CD14-positive monocyte (primary cell): ENCODE data around the gene UNC5C. TPM values are rescaled to one million over a fixed set of nuclear protein-coding genes. Genes with fewer than 3 reads are reported as not detected.

Source experiments
- DNase-seq, 3 donors: peaks; one replicate each; pipeline ENCODE4 v3.0.0-alpha.2; 2011 to 2022
- H2AFZ ChIP-seq: 2 replicates; pipeline ENCODE4 v1.6.0; 2012; ENCODE audit warnings: mild to moderate bottlenecking, low read depth, low read length, inconsistent platforms; ENCODE audit not compliant: insufficient read depth, poor library complexity, severe bottlenecking
- H3K27ac ChIP-seq, 2 donors: 1 replicate in 1 of 2; 2 replicates in 1 of 2; pipeline ENCODE4 v1.5.1; 2012 to 2013; ENCODE audit warnings: low read length in 2 of 2, control low read depth in 1 of 2, inconsistent platforms in 1 of 2, low read depth in 1 of 2, mild to moderate bottlenecking in 1 of 2
- H3K27me3 ChIP-seq, 2 donors: one replicate each; pipeline versions ENCODE4 v1.6.0 to v1.6.1; 2011 to 2013; ENCODE audit warnings: low read length in 2 of 2; ENCODE audit not compliant: control insufficient read depth in 2 of 2, insufficient read depth in 2 of 2
- H3K36me3 ChIP-seq, 2 donors: replicated peaks in 1 of 2; 1 replicate in 1 of 2; 2 replicates in 1 of 2; pipeline versions ENCODE4 v1.5.1 to v1.6.1; 2012 to 2013; ENCODE audit warnings: low read length in 2 of 2, control low read depth in 1 of 2, inconsistent platforms in 1 of 2, mild to moderate bottlenecking in 1 of 2; ENCODE audit not compliant: insufficient read depth in 2 of 2, control insufficient read depth in 1 of 2
- H3K4me1 ChIP-seq, 2 donors: 1 replicate in 1 of 2; 2 replicates in 1 of 2; pipeline versions ENCODE4 v1.5.1 to v1.6.1; 2012 to 2013; ENCODE audit warnings: low read length in 2 of 2, control low read depth in 1 of 2, inconsistent platforms in 1 of 2, mild to moderate bottlenecking in 1 of 2, moderate library complexity in 1 of 2; ENCODE audit not compliant: insufficient read depth in 2 of 2, control insufficient read depth in 1 of 2
- H3K4me2 ChIP-seq: replicated peaks from 2 replicates; pipeline ENCODE3; 2012; ENCODE audit warnings: low read length, moderate library complexity, mild to moderate bottlenecking; ENCODE audit not compliant: poor library complexity, severe bottlenecking; ENCODE audit errors: extremely low read depth
- H3K4me3 ChIP-seq, 3 experiments: fragments of 200-600 bp in 1 of 3; sonication (generic) in 1 of 3; replicated peaks in 1 of 3; 1 replicate in 2 of 3; 2 replicates in 1 of 3; pipeline ENCODE4 v1.5.1; 2011 to 2013; ENCODE audit warnings: low read length in 3 of 3, mild to moderate bottlenecking in 3 of 3, control low read depth in 2 of 3, low read depth in 2 of 3, inconsistent platforms in 1 of 3, moderate library complexity in 1 of 3
- H3K79me2 ChIP-seq: 2 replicates; pipeline ENCODE4 v1.6.0; 2012; ENCODE audit warnings: mild to moderate bottlenecking, control low read depth, inconsistent platforms, low read length, moderate library complexity; ENCODE audit not compliant: insufficient read depth
- H3K9ac ChIP-seq: 2 replicates; pipeline ENCODE4 v1.6.0; 2017; ENCODE audit warnings: low read length, mild to moderate bottlenecking; ENCODE audit not compliant: insufficient read depth, poor library complexity, severe bottlenecking
- H3K9me3 ChIP-seq, 2 donors: replicated peaks in 1 of 2; 1 replicate in 1 of 2; 2 replicates in 1 of 2; pipeline versions ENCODE4 v1.5.1 to v1.6.1; 2012 to 2013; ENCODE audit warnings: low read length in 2 of 2, control low read depth in 1 of 2; ENCODE audit not compliant: control insufficient read depth in 1 of 2, insufficient read depth in 1 of 2
- H4K20me1 ChIP-seq: 2 replicates; pipeline ENCODE4 v1.6.0; 2012; ENCODE audit warnings: mild to moderate bottlenecking, low read length, control low read depth, moderate library complexity; ENCODE audit not compliant: insufficient read depth
- H3K27ac Mint-ChIP-seq, 7 donors: one replicate each; pipeline ENCODE4 v1.8.0; 2020; ENCODE audit warnings: mild to moderate bottlenecking in 7 of 7, mixed read lengths in 7 of 7, moderate library complexity in 6 of 7, inconsistent platforms in 2 of 7
- H3K27me3 Mint-ChIP-seq, 3 donors: one replicate each; pipeline ENCODE4 v1.8.0; 2021 to 2022; ENCODE audit warnings: low read depth in 3 of 3, mild to moderate bottlenecking in 3 of 3, mixed read lengths in 3 of 3, moderate library complexity in 3 of 3, inconsistent platforms in 1 of 3
- H3K36me3 Mint-ChIP-seq, 2 donors: one replicate each; pipeline ENCODE4 v1.8.0; 2020; ENCODE audit warnings: mixed read lengths in 2 of 2, inconsistent platforms in 1 of 2, mild to moderate bottlenecking in 1 of 2
- H3K4me1 Mint-ChIP-seq: one replicate; pipeline ENCODE4 v1.8.0; 2020; ENCODE audit warnings: mild to moderate bottlenecking, mixed read lengths
- H3K4me3 Mint-ChIP-seq, 2 donors: one replicate each; pipeline ENCODE4 v1.8.0; 2020; ENCODE audit warnings: mild to moderate bottlenecking in 2 of 2, mixed read lengths in 2 of 2, moderate library complexity in 1 of 2
- H3K9me3 Mint-ChIP-seq, 7 donors: one replicate each; pipeline ENCODE4 v1.8.0; 2020 to 2022; ENCODE audit warnings: mixed read lengths in 7 of 7, mild to moderate bottlenecking in 6 of 7, moderate library complexity in 6 of 7, inconsistent platforms in 2 of 7
- CTCF ChIP-seq: fragments of 200-600 bp; IDR thresholded peaks from one replicate; pipeline ENCODE4 v1.8.0; 2022; ENCODE audit warnings: antibody characterized with exemption, mild to moderate bottlenecking
- WGBS: methylation state at CpG from one replicate; pipeline ENCODE4 v1.1.5; 2013; ENCODE audit warnings: missing lambda C conversion rate; ENCODE audit not compliant: insufficient coverage; 5-methylcytosine and 5-hydroxymethylcytosine counted together
- intact Hi-C, 2 donors: fragments of 100-400 bp; cut with micrococcal nuclease; formaldehyde crosslinking; loops; one replicate each; pipeline versions ENCODE4 v1.15.0 to v1.15.1; 2023
- polyA plus RNA-seq, 3 donors: library from polyadenylated mRNA; depleted of rRNA in 1 of 3; unstranded in 2 of 3; stranded (reverse) in 1 of 3; fragments of 300-500 nt in 2 of 3; fragments of >200 nt in 1 of 3; fragmentation: Illumina TruSeq in 2 of 3; gene quantifications; 1 replicate in 2 of 3; 2 replicates in 1 of 3; pipeline ENCODE4 v1.2.3, GENCODE V29; 2012 to 2021

The UNC5C gene
- polyA plus RNA-seq, 3 donors: 0.03 TPM; not detected in 2

- Histone ChIP-seq H3K27me3 (no peaks in the 10 kb centered on the region), H4K20me1 (no peaks in the 10 kb centered on the region), H3K27ac (no peak overlapping the region), H3K4me3 (no peak overlapping the region), H3K4me1 (no peaks in the 10 kb centered on the region), H3K4me2 (no peak overlapping the region), H3K79me2 (no peaks in the 10 kb centered on the region), H3K36me3 (no peaks in the 10 kb centered on the region), H2AFZ (no peak overlapping the region), H3K9ac (no peak overlapping the region), H3K9me3 (no peaks in the 10 kb centered on the region)
- Mint-ChIP-seq H3K9me3 (no peaks in the 10 kb centered on the region), H3K4me3 (no peak overlapping the region), H3K27ac (no peak overlapping the region), H3K4me1 (no peaks in the 10 kb centered on the region), H3K36me3 (no peaks in the 10 kb centered on the region), H3K27me3 (peaks cover 0 to under 1% (median 0%) of the 10 kb centered on the region in 3 donors)
- no CpG with 5 or more reads among the region's 2 CpGs for WGBS
- DNase-seq: no peak
- intact Hi-C loops: no loop called here
- TF ChIP-seq CTCF: no peak
Measured at GRCh38 chr4:95536650-95537049, 12.1 kb downstream of the UNC5C start.

- peaks cover 0 to 2% (median 0%) of the 10 kb centered on the region in 3 donors for H3K27me3 Mint-ChIP-seq
- no peak overlapping the region for H3K4me3 Mint-ChIP-seq
- H3K27me3 ChIP-seq: no peaks in the 10 kb centered on the region
- H3K4me1 ChIP-seq: no peaks in the 10 kb centered on the region
- no peaks in the 10 kb centered on the region for H3K9me3 ChIP-seq
- no peaks in the 10 kb centered on the region for H4K20me1 ChIP-seq
- no peak overlapping the region for H2AFZ ChIP-seq
- no peak overlapping the region for H3K27ac Mint-ChIP-seq
- no peaks in the 10 kb centered on the region for H3K36me3 ChIP-seq
- H3K4me1 Mint-ChIP-seq: no peaks in the 10 kb centered on the region
- H3K4me2 ChIP-seq: no peak overlapping the region
- no peak overlapping the region for H3K4me3 ChIP-seq
- intact Hi-C loops: no loop called here
- WGBS: no CpG with 5 or more reads among the region's 4 CpGs
- no peak overlapping the region for H3K9ac ChIP-seq
- DNase-seq: no peak
- no peak overlapping the region for H3K27ac ChIP-seq
- no peaks in the 10 kb centered on the region for H3K79me2 ChIP-seq
- no peaks in the 10 kb centered on the region for H3K9me3 Mint-ChIP-seq
- no peaks in the 10 kb centered on the region for H3K36me3 Mint-ChIP-seq
- no peak for TF ChIP-seq CTCF
Measured at GRCh38 chr4:95535180-95535579, 13.6 kb downstream of the UNC5C start.
